ENCODE measurements around the gene SPRR1A. TPM values are rescaled to one million over a fixed set of nuclear protein-coding genes. Genes with fewer than 3 reads are reported as not detected.

SPRR1A gene
- total and polyA plus RNA-seq, 2 experiments from 2014 or later = not detected

DNA sequence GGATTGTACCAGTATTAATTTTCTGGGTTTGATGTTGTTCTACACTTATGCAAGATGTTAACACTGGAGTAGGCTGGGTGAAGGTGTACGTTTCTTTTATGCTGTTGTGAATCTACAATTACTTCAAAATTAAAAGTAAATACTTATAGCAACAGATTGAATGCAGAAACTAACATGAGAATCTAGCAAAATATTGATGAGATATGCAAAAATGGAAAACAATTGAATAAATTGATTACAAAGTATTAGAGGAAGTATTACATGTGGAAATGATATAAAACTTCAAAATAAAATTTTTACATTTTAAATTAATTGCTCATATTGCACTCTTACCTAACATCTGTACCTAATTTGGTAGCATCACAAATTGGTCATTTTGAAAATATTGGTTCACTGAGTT is 12.0 kb downstream of the SPRR1A start:
- WGBS (ENCODE audit: low lambda C conversion rate, missing lambda C conversion rate) = 19% methylated on average over 1 of the region's 1 CpG
- H3K9me2 ChIP-seq (replicated peaks; ENCODE audit: insufficient read depth) = no peaks in the 10 kb centered on the region
- no peaks in the 10 kb centered on the region for H3K79me2 ChIP-seq
- TF ChIP-seq EZH2 (IDR thresholded peaks at IDR 0.05; ENCODE audit: borderline replicate concordance) = no peak
- TF ChIP-seq, protein P1, sequence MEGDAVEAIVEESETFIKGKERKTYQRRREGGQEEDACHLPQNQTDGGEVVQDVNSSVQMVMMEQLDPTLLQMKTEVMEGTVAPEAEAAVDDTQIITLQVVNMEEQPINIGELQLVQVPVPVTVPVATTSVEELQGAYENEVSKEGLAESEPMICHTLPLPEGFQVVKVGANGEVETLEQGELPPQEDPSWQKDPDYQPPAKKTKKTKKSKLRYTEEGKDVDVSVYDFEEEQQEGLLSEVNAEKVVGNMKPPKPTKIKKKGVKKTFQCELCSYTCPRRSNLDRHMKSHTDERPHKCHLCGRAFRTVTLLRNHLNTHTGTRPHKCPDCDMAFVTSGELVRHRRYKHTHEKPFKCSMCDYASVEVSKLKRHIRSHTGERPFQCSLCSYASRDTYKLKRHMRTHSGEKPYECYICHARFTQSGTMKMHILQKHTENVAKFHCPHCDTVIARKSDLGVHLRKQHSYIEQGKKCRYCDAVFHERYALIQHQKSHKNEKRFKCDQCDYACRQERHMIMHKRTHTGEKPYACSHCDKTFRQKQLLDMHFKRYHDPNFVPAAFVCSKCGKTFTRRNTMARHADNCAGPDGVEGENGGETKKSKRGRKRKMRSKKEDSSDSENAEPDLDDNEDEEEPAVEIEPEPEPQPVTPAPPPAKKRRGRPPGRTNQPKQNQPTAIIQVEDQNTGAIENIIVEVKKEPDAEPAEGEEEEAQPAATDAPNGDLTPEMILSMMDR (IDR thresholded peaks at IDR 0.05; ENCODE audit: poor library complexity) = no peak
- TF ChIP-seq EZH2phosphoT487 (IDR thresholded peaks at IDR 0.05; ENCODE audit: low read depth, severe bottlenecking, unreplicated experiment) = no peak
- no peaks in the 10 kb centered on the region for H3K27me3 ChIP-seq
- H3K27ac ChIP-seq = no peak overlapping the region
- H2AFZ ChIP-seq = no peak overlapping the region
- no peak overlapping the region for H3K4me2 ChIP-seq
- no peaks in the 10 kb centered on the region for H3K4me1 ChIP-seq (ENCODE audit: insufficient read depth)
- H3K4me3 ChIP-seq = no peak overlapping the region
- H4K20me1 ChIP-seq (ENCODE audit: insufficient read depth, poor library complexity, severe bottlenecking) = peaks cover 3% of the 10 kb centered on the region
- H3K9me3 ChIP-seq (ENCODE audit: low read depth) = peaks cover 2% of the 10 kb centered on the region
- DNase-seq (ENCODE audit: low spot score) = no peak
- no peaks in the 10 kb centered on the region for H3K36me3 ChIP-seq (replicated peaks; ENCODE audit: insufficient read depth, low read depth)

DNA sequence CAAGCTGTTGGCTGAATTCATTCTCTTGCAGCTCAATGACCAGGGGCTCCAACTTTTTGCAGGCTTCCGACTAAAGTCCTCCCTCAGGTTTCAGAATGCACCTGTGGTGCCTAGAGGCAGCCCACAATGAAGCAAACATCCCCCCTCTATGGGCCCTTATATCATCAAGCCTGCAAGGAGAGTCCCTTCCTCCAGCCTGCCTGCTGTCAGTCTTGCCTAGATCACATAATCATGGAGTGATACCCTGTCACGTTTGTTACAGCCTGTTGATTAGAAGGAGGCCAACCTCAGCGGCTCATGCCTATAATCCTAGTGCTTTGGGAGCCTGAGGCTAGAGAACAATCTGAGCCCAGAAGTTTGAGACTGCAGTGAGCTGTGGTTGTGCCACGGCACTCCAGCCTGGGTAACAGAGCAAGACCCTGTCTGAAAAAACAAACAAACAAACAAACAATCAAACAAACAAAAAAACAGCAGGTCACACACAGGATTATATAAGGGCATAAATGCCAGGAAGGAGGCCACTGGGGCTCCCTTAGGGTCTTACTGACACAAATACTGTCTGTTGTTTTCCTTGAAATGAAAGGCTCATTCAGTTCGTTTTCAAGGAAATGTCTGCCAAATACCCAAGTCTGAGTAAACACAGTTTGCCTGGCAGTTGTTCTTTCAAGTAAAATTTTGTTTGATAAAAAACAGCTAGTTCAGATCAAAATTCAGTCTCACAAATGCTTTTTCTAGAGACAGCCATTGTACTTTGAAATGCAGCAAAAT is 12.9 kb downstream of the SPRR1A start:
- no peaks in the 10 kb centered on the region for H3K4me1 ChIP-seq (ENCODE audit: insufficient read depth)
- 48% methylated on average over 5 of the region's 5 CpGs for whole genome bisulfite sequencing (ENCODE audit: low lambda C conversion rate, missing lambda C conversion rate)
- H3K4me3 ChIP-seq = no peak overlapping the region
- H3K9me2 ChIP-seq (replicated peaks; ENCODE audit: insufficient read depth) = no peaks in the 10 kb centered on the region
- H3K4me2 ChIP-seq = no peak overlapping the region
- H3K27ac ChIP-seq = no peak overlapping the region
- no peaks in the 10 kb centered on the region for H3K27me3 ChIP-seq
- H4K20me1 ChIP-seq (ENCODE audit: insufficient read depth, poor library complexity, severe bottlenecking) = peaks cover 3% of the 10 kb centered on the region
- peaks cover 2% of the 10 kb centered on the region for H3K9me3 ChIP-seq (ENCODE audit: low read depth)
- TF ChIP-seq, protein P1 (IDR thresholded peaks at IDR 0.05; ENCODE audit: poor library complexity) = no peak
- no peak for TF ChIP-seq EZH2phosphoT487 (IDR thresholded peaks at IDR 0.05; ENCODE audit: low read depth, severe bottlenecking, unreplicated experiment)
- no peak for TF ChIP-seq EZH2 (IDR thresholded peaks at IDR 0.05; ENCODE audit: borderline replicate concordance)
- no peak overlapping the region for H2AFZ ChIP-seq
- H3K36me3 ChIP-seq (replicated peaks; ENCODE audit: insufficient read depth, low read depth) = no peaks in the 10 kb centered on the region
- DNase-seq (ENCODE audit: low spot score) = no peak
- H3K79me2 ChIP-seq = no peaks in the 10 kb centered on the region

DNA sequence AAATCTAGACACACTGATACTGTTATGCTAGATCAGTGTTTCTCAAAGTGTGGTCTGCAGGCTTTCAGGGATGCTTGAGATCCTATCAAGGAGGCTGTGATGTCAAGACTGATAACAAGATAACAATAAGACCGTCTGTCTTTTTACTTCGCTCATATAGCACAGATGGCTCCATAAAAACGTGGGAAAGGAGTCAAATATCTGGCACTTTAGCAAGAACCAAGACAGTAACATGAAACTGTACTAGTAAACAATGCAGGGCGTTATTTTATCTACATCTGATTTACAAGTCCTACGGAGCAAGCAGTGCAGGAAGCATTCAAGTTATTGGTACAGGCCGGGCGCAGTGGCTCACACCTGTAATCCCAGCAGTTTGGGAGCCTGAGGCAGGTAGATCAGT is 14.0 kb downstream of the SPRR1A start:
- H4K20me1 ChIP-seq (ENCODE audit: insufficient read depth, poor library complexity, severe bottlenecking) = peaks cover 3% of the 10 kb centered on the region
- no peak overlapping the region for H3K27ac ChIP-seq
- no peaks in the 10 kb centered on the region for H3K27me3 ChIP-seq
- WGBS (ENCODE audit: low lambda C conversion rate, missing lambda C conversion rate) = 52% methylated on average over 7 of the region's 7 CpGs
- no peak overlapping the region for H2AFZ ChIP-seq
- no peak overlapping the region for H3K4me2 ChIP-seq
- TF ChIP-seq, protein P1 (IDR thresholded peaks at IDR 0.05; ENCODE audit: poor library complexity) = no peak
- TF ChIP-seq EZH2 (IDR thresholded peaks at IDR 0.05; ENCODE audit: borderline replicate concordance) = no peak
- TF ChIP-seq EZH2phosphoT487 (IDR thresholded peaks at IDR 0.05; ENCODE audit: low read depth, severe bottlenecking, unreplicated experiment) = no peak
- no peak overlapping the region for H3K4me3 ChIP-seq
- H3K9me2 ChIP-seq (replicated peaks; ENCODE audit: insufficient read depth) = no peaks in the 10 kb centered on the region
- no peaks in the 10 kb centered on the region for H3K79me2 ChIP-seq
- DNase-seq (ENCODE audit: low spot score) = no peak
- no peaks in the 10 kb centered on the region for H3K36me3 ChIP-seq (replicated peaks; ENCODE audit: insufficient read depth, low read depth)
- peaks cover 2% of the 10 kb centered on the region for H3K9me3 ChIP-seq (ENCODE audit: low read depth)
- H3K4me1 ChIP-seq (ENCODE audit: insufficient read depth) = no peaks in the 10 kb centered on the region

All from hepatocyte (in vitro differentiated cells).